ENCODE measurements around the gene DLG5.

Gene DLG5

DNA sequence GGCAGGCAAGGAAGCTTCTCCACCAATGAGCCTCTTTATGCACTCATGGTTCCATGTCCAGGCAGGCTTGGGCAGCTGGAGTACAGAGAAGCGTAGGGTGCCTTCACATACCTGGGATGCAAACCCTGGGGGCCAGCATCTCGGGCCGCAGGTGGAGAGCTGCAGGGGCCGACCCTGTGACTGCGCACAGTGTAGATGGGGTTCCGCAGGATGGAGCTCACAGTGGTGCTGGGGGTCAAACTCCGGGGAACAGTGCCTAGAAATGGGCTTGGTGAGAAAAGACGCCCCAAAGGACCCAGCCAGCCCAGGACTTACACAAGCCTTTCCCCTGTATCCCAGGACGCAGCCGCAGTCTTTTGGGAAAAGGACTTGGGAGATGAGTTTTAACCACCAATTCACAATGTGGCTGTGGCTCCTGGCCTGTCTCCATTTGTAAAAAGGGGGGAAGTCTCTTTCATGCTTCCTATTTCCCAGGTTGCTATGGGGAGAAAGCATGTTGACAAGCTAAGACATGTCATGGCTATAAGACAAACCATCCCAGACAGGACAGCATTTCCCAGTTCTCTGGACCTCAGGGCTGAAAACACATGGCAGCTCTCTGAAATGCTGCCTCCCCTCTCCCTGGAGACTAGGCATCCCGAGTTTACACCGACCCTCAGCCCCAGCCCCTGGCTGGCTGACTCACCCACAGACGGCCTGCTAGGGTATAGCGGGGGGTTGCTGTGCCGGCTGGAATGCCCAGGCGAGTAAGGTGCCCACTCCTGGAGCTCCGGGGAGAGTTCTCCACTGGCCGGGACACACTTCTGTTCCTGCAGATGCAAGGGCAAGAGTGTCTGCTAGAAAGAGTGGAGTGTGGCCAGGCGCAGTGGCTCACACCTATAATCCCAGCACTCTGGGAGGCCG lies 107.1 kb downstream of the DLG5 start:
- DNase-seq (ENCODE audit: low spot score), result no peak

DNA sequence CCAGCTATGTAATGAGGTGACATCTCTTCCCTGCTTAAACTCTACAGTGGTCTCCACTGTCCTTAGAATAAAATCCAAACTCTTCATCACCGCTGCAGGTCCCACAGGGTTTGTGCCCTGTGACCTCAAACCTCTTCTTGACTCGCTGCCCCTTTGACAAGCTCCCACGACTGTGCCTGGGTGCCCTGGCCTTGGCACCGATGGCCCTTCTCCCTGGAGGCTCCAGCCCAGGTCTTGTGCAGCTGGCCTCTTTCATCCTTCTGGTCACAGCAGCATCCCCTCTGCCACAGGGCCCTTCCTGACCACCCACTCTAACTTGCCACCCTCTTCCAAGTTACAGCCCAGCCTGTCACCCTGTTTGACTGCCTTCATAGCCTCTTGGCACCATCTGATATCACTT lies 108.2 kb downstream of the DLG5 start:
- DNase-seq (ENCODE audit: low spot score), result no peak

GRCh38 chr10:77817541-77817940 lies 109.0 kb downstream of the DLG5 start:
- no peak for DNase-seq (ENCODE audit: low spot score)

- no peak for DNase-seq (ENCODE audit: low spot score)
Measured at GRCh38 chr10:77816311-77816710, 110.2 kb downstream of the DLG5 start.

- no peak for DNase-seq (ENCODE audit: low spot score)
Measured at GRCh38 chr10:77812741-77813140, 113.8 kb downstream of the DLG5 start.

- DNase-seq (ENCODE audit: low spot score), result no peak
Measured at GRCh38 chr10:77811831-77812430, 114.6 kb downstream of the DLG5 start.

- no peak for DNase-seq (ENCODE audit: low spot score)
Measured at GRCh38 chr10:77810446-77811335, 115.9 kb downstream of the DLG5 start.

GRCh38 chr10:77809336-77809735 lies 117.2 kb downstream of the DLG5 start:
- DNase-seq (ENCODE audit: low spot score), result no peak

- DNase-seq (ENCODE audit: low spot score), result no peak
Measured at GRCh38 chr10:77807706-77808105, 118.8 kb downstream of the DLG5 start.

- no peak for DNase-seq (ENCODE audit: low spot score)
Measured at GRCh38 chr10:77806511-77807157, 119.9 kb downstream of the DLG5 start.

DNA sequence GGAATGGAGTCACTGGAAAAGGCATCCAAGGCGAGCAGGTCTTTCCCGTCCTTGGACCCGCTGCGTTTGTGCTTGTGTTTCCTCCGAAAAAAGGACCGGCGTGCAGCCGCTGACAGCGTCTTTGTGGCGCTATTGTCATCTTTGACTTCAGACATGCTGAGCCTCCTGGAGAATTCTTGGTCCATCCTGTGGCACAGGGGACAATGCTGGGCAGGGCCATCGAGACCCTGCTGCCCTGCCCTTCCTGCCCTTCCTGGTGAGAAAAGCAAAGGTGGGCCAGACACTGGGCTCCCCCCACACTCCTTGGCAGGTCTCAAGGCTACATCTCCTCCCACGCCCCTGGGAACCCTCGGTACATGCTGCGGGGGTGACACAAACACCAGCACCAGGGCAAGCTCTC lies 120.9 kb downstream of the DLG5 start:
- no peak for DNase-seq (ENCODE audit: low spot score)

- no peak for DNase-seq (ENCODE audit: low spot score)
Measured at GRCh38 chr10:77804371-77804770, 122.2 kb downstream of the DLG5 start.

DNA sequence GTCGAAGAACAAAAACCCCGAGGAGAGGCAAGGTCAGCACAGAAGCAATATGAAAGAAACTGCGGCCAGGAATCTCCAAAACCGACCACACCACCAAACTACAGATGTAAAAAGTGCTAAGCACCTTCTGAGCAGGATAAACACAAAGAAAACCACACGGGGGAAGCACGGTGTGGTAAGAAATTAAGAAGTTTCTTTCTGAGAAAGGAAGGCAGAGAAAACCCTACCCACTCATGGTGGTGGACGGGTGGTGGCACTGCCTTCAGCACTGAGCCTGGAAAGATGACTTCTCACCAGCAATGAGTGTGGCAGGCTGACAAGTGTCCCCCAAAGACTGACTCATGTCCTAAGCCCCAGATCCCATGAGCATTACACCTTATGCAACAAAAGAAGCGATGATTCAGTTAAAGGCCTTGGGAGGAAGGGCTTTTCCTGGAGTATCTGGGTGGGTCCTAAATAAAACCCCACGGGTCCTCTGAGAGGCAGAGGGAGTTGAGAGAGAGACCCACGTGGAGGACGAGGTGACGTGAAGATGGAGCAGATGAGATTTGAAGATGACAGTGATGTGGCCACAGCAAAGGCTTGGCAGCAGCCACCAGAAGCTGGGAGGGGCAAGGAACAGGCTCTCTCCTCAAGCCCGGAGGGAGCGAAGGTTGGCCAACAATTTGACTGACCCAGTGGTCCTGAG lies 124.9 kb downstream of the DLG5 start:
- DNase-seq (ENCODE audit: low spot score), result peak; percentile 29

GRCh38 chr10:77800738-77801266 lies 125.8 kb downstream of the DLG5 start:
- no peak for DNase-seq (ENCODE audit: low spot score)

GRCh38 chr10:77800320-77800719 lies 126.2 kb downstream of the DLG5 start:
- no peak for DNase-seq (ENCODE audit: low spot score)

GRCh38 chr10:77799352-77799751 lies 127.2 kb downstream of the DLG5 start:
- DNase-seq (ENCODE audit: low spot score), result no peak

DNA sequence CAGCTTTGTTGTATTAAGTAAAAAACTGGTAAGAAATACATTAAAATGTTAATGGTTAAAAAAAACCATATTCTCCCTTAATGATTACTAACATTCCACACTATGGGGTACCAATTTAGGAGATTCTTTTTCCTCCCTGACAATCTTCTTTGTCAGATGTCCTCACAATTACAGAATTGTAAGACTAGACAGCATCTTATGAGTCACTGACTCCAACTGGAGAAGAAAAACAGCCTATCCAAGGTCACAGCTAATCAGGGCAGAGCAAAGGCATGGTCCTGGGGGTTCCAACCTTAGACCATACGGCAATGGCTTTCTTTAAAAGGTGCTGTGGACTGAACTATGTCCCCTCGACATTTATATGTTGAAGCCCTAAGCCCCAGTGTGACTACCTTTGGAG lies 127.6 kb downstream of the DLG5 start:
- no peak for DNase-seq (ENCODE audit: low spot score)

- no peak for DNase-seq (ENCODE audit: low spot score)
Measured at GRCh38 chr10:77796311-77796915, 130.1 kb downstream of the DLG5 start.

- DNase-seq (ENCODE audit: low spot score), result no peak
Measured at GRCh38 chr10:77795426-77796055, 131.0 kb downstream of the DLG5 start.
